Activated B cell treated with CpG ODN at 0.5 μM for 24 hours (primary cell): ENCODE data around the gene ST6GALNAC1. TPM values are rescaled to one million over a fixed set of nuclear protein-coding genes. Genes with fewer than 3 reads are reported as not detected.
A peak's percentile ranks its signal among the peaks of the same experiment; 100 is the strongest.

ENCODE experiments used
- ATAC-seq: fragments of 200-7000 bp; cut with Tn5 transposase; one replicate; pipeline ENCODE4 v1.10.0; 2021; ENCODE audit warnings: low read depth, mild to moderate bottlenecking, moderate library complexity
- CTCF ChIA-PET: fragments of 350-600 bp; sonication (Branson Sonifier 250); formaldehyde crosslinking; loops from one replicate; lab custom pipeline; 2021; ENCODE audit warnings: antibody characterized with exemption; lab: Charles Lee
- POLR2A ChIA-PET: fragments of 350-600 bp; sonication (Branson Sonifier 250); formaldehyde crosslinking; loops from one replicate; lab custom pipeline; 2021; ENCODE audit warnings: antibody characterized with exemption; lab: Charles Lee
- DNase-seq: peaks from one replicate; pipeline ENCODE4 v3.0.0; 2022
- H3K27ac Mint-ChIP-seq: one replicate; pipeline ENCODE4 v1.8.0; 2020; ENCODE audit warnings: mixed read lengths
- H3K27me3 Mint-ChIP-seq: one replicate; pipeline ENCODE4 v1.8.0; 2021; ENCODE audit warnings: mixed read lengths
- H3K36me3 Mint-ChIP-seq: one replicate; pipeline ENCODE4 v1.8.0; 2021; ENCODE audit warnings: low read depth, mixed read lengths
- H3K4me1 Mint-ChIP-seq: one replicate; pipeline ENCODE4 v1.8.0; 2021; ENCODE audit warnings: mixed read lengths
- H3K4me3 Mint-ChIP-seq: one replicate; pipeline ENCODE4 v1.8.0; 2020; ENCODE audit warnings: mild to moderate bottlenecking, mixed read lengths
- H3K9me3 Mint-ChIP-seq: one replicate; pipeline ENCODE4 v1.8.0; 2020; ENCODE audit warnings: mixed read lengths
- CTCF ChIP-seq: fragments of 200-600 bp; IDR thresholded peaks from one replicate; pipeline ENCODE4 v1.8.0; 2022; ENCODE audit warnings: antibody characterized with exemption, mild to moderate bottlenecking
- intact Hi-C: fragments of 100-400 bp; cut with micrococcal nuclease; formaldehyde crosslinking; loops from one replicate; pipeline ENCODE4 v1.15.1; 2024
- total RNA-seq: library from RNA; stranded (reverse); gene quantifications from 2 replicates; pipeline ENCODE4 v1.2.3, GENCODE V29; 2022

ST6GALNAC1 gene
- total RNA-seq, 1 donor from 2014 or later, result not detected

- ATAC-seq, result peak; percentile 10
- peaks cover 22% of the 10 kb centered on the region for H3K4me1 Mint-ChIP-seq
- TF ChIP-seq CTCF, result no peak
Measured at GRCh38 chr17:76671912-76672262, 28.3 kb upstream of the ST6GALNAC1 start.

DNA sequence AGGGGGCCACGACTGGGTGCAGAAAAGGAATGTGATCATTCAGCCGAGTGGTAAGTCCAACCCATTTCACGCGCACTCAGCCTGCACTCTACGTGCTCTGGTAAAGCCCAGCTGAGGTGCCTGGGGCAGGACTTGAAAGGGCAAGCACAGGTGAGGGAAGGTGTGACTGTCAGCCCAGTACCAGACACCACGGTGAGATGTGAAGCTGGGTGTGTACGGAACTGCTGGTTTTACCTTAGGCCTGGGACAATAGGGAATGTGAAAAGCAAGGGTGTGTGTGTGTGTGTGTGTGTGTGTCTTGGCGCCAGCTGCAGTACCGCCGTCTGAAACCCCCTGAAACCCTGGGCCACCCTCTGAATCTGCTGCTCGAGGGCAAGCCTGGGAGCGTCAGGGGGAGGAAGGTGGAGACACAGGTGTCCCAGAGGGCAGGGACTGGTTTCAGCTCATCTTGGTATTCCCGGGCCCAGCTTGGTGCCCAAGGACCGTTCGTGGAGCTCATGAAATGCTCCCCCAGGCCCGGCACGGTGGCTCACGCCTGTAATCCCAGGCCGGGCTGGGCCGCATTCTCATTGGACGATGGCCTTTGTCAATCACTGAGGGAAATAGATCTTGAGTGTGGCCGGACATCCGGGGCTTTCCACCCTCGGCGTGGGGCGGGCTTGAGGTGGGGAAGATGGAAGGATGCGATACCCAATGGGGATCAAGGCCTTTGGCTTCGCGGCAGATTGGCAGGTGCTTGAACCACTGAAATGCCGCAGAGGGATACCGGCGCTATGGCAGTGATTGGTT lies 27.8 kb upstream of the ST6GALNAC1 start:
- H3K4me1 Mint-ChIP-seq, result peaks cover 22% of the 10 kb centered on the region
- intact Hi-C loops, result loop anchor here (1.0 to 2.0 kb wide), 5 partner anchors 43 to 317 kb away; partner anchors contain the start of genes JMJD6, METTL23 and SRSF2

More at GRCh38 chr17:76671912-76672262, 28.3 kb upstream of the ST6GALNAC1 start:
- H3K4me3 Mint-ChIP-seq, result peak overlapping the region; percentile 91
- peaks cover 5% of the 10 kb centered on the region for H3K36me3 Mint-ChIP-seq
- H3K27ac Mint-ChIP-seq, result peak overlapping the region; percentile 90
- peaks cover 10% of the 10 kb centered on the region for H3K27me3 Mint-ChIP-seq
- DNase-seq, result no peak
- CTCF ChIA-PET, result interaction anchor here (1.4 kb wide), 1 partner anchor 149 kb away, joined by 4 read pairs; no protein-coding TSS in a partner anchor
- intact Hi-C loops, result loop anchor here (1.0 to 2.0 kb wide), 5 partner anchors 43 to 318 kb away; partner anchors contain the start of genes JMJD6, METTL23 and SRSF2
- H3K9me3 Mint-ChIP-seq, result no peaks in the 10 kb centered on the region
- POLR2A ChIA-PET, result interaction anchor here (0.5 to 2.6 kb wide), 20 partner anchors 10 to 1360 kb away, joined by 3 to 21 read pairs (median 4); partner anchors contain the start of genes FBF1, JMJD6, METTL23 and MFSD11

GRCh38 chr17:76670718-76671122 lies 27.2 kb upstream of the ST6GALNAC1 start:
- ChIA-PET CTCF (no interaction called here), POLR2A (interaction anchor here (0.7 to 2.6 kb wide), 9 partner anchors 11 to 1428 kb away, joined by 3 to 21 read pairs (median 4); partner anchors contain the start of genes JMJD6, METTL23, MFSD11 and SRSF2)
- Mint-ChIP-seq H3K4me1 (peaks cover 22% of the 10 kb centered on the region), H3K9me3 (no peaks in the 10 kb centered on the region), H3K27ac (peak overlapping the region; percentile 90), H3K27me3 (peaks cover 10% of the 10 kb centered on the region), H3K4me3 (peak overlapping the region; percentile 91), H3K36me3 (peaks cover 5% of the 10 kb centered on the region)
- DNase-seq, result no peak
- no peak for TF ChIP-seq CTCF
- no peak for ATAC-seq
- intact Hi-C loops, result loop anchor here (1.0 to 2.0 kb wide), 5 partner anchors 44 to 316 kb away; partner anchors contain the start of genes JMJD6, METTL23 and SRSF2

More for the DNA sequence above, 27.8 kb upstream of the ST6GALNAC1 start:
- H3K36me3 Mint-ChIP-seq, result peaks cover 5% of the 10 kb centered on the region
- peaks cover 10% of the 10 kb centered on the region for H3K27me3 Mint-ChIP-seq
- ChIA-PET CTCF (interaction anchor here (1.4 kb wide), 1 partner anchor 148 kb away, joined by 4 read pairs; no protein-coding TSS in a partner anchor), POLR2A (interaction anchor here (0.6 to 2.6 kb wide), 20 partner anchors 9 to 1429 kb away, joined by 3 to 21 read pairs (median 4); partner anchors contain the start of genes FBF1, JMJD6, METTL23 and MFSD11)
- DNase-seq, result peak; percentile 91
- TF ChIP-seq CTCF, result no peak
- no peaks in the 10 kb centered on the region for H3K9me3 Mint-ChIP-seq
- ATAC-seq, result peak; percentile 99
- H3K4me3 Mint-ChIP-seq, result peak overlapping the region; percentile 91
- H3K27ac Mint-ChIP-seq, result peak overlapping the region; percentile 90

- H3K36me3 Mint-ChIP-seq, result peaks cover 5% of the 10 kb centered on the region
- no peak for ATAC-seq
- ChIA-PET CTCF (interaction anchor here (1.4 kb wide), 1 partner anchor 12 kb away, joined by 5 read pairs; no protein-coding TSS in a partner anchor), POLR2A (interaction anchor here (2.6 kb wide), 1 partner anchor 67 kb away, joined by 21 read pairs; the partner anchor contains the start of genes MFSD11 and SRSF2)
- H3K9me3 Mint-ChIP-seq, result no peaks in the 10 kb centered on the region
- H3K27ac Mint-ChIP-seq, result peak overlapping the region; percentile 90
- peaks cover 22% of the 10 kb centered on the region for H3K4me1 Mint-ChIP-seq
- no peak for TF ChIP-seq CTCF
- peaks cover 10% of the 10 kb centered on the region for H3K27me3 Mint-ChIP-seq
- H3K4me3 Mint-ChIP-seq, result peak overlapping the region; percentile 25
- no peak for DNase-seq
- intact Hi-C loops, result loop anchor here (2.0 kb wide), 1 partner anchor 45 kb away; no protein-coding TSS in a partner anchor
Measured at GRCh38 chr17:76670020-76670717, 26.6 kb upstream of the ST6GALNAC1 start.
